ENCODE results near the gene SNAPIN. TPM values are rescaled to one million over a fixed set of nuclear protein-coding genes. Genes with fewer than 3 reads are reported as not detected.
A peak's percentile ranks its signal among the peaks of the same experiment; 100 is the strongest.

The SNAPIN gene
- total RNA-seq, 1 experiment from 2014 or later = 39.1 TPM

DNA sequence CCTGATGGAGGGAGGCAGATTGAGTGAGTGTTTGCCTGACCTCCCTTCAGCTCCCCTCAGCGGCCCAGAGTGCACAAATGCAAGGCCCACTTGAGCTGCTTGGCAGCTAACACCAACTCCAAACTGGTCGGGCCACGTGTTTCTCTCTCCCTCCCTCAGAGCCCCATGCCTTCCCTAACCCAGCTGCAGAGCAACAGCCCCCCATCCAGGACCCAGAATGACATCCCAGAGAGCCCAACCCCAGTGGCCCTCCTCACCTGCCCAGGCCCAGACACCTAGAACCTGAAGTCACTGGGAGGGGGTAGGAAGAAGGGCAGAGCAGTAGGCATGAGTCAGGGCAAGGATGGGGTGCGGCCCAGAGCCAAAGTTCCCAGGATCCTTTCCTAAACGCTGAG, 41.6 kb upstream of the SNAPIN start:
- peaks cover 33% of the 10 kb centered on the region for H3K79me2 ChIP-seq (ENCODE audit: insufficient read depth, low read length)
- peaks cover 39 to 57% of the 10 kb centered on the region in 2 experiments for H3K4me1 ChIP-seq (ENCODE audit: control insufficient read depth in 1 of 2, insufficient read depth in 2 of 2, low read length in 2 of 2)
- ATAC-seq (no peak; the same call in 1 of the 2 replicates), DNase-seq (ENCODE audit: low read depth, low spot score) (no peak)
- H4K20me1 ChIP-seq (ENCODE audit: insufficient read depth) = no peaks in the 10 kb centered on the region
- H3K9me3 ChIP-seq (ENCODE audit: control insufficient read depth in 1 of 2, insufficient read depth in 1 of 2, low read depth in 1 of 2, low read length in 2 of 2) = no peaks in the 10 kb centered on the region
- ChIA-PET RAD21 (ENCODE audit: low non-redundant PET in 1 of 2, low total read pairs in 2 of 2, uncharacterized antibody in 2 of 2, unreplicated experiment in 2 of 2) (interaction anchor here (0.6 to 2.2 kb wide), 5 partner anchors 10 to 44 kb away, joined by 3 to 9 read pairs (median 7); partner anchors contain the start of gene S100A13 (in 2 of the 2)), CTCF (interaction anchor here (1.2 to 7.7 kb wide), 7 partner anchors 10 to 106 kb away, joined by 3 to 76 read pairs (median 9); partner anchors contain the start of genes CHTOP, S100A1 and S100A13), POLR2A (interaction anchor here (0.6 to 9.1 kb wide), 7 partner anchors 7 to 363 kb away, joined by 3 to 172 read pairs (median 13); partner anchors contain the start of genes CHTOP, S100A1, S100A13 and S100A6)
- TF ChIP-seq EGR1 (IDR thresholded peaks at IDR 0.05; ENCODE audit: low read depth) = no peak
- no peak for TF ChIP-seq SP1 (IDR thresholded peaks at IDR 0.05; ENCODE audit: low read depth)
- TF ChIP-seq, protein P1, sequence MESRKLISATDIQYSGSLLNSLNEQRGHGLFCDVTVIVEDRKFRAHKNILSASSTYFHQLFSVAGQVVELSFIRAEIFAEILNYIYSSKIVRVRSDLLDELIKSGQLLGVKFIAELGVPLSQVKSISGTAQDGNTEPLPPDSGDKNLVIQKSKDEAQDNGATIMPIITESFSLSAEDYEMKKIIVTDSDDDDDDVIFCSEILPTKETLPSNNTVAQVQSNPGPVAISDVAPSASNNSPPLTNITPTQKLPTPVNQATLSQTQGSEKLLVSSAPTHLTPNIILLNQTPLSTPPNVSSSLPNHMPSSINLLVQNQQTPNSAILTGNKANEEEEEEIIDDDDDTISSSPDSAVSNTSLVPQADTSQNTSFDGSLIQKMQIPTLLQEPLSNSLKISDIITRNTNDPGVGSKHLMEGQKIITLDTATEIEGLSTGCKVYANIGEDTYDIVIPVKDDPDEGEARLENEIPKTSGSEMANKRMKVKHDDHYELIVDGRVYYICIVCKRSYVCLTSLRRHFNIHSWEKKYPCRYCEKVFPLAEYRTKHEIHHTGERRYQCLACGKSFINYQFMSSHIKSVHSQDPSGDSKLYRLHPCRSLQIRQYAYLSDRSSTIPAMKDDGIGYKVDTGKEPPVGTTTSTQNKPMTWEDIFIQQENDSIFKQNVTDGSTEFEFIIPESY (IDR thresholded peaks at IDR 0.05; ENCODE audit: extremely low read depth, insufficient replicate concordance, low read length) = no peak
- no peak for TF ChIP-seq POLR2A (IDR thresholded peaks at IDR 0.05; ENCODE audit: borderline replicate concordance, extremely low read depth, insufficient read depth, insufficient read length)
- no peak for TF ChIP-seq CEBPB (IDR thresholded peaks at IDR 0.05; ENCODE audit: low read depth)
- no peak for TF ChIP-seq POLR2AphosphoS5 (IDR thresholded peaks at IDR 0.05; ENCODE audit: low read depth, low read length)
- no peak for TF ChIP-seq EZH2phosphoT487 (IDR thresholded peaks at IDR 0.05; ENCODE audit: borderline replicate concordance)
- no peak for TF ChIP-seq TCF7L2 (IDR thresholded peaks at IDR 0.05; ENCODE audit: borderline replicate concordance, extremely low read depth, insufficient read depth, insufficient read length)
- no peak for TF ChIP-seq YY1 (IDR thresholded peaks at IDR 0.05; ENCODE audit: extremely low read depth, insufficient replicate concordance, low read depth, low read length)
- TF ChIP-seq, protein P2, sequence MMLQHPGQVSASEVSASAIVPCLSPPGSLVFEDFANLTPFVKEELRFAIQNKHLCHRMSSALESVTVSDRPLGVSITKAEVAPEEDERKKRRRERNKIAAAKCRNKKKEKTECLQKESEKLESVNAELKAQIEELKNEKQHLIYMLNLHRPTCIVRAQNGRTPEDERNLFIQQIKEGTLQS (IDR thresholded peaks at IDR 0.05) = no peak
- TF ChIP-seq ZFX (IDR thresholded peaks at IDR 0.05) = no peak; the same call in 1 of the 2 replicates
- BruUV-seq (replicated peaks) = TSS peak; percentile 64
- no peaks in the 10 kb centered on the region for H3K27me3 ChIP-seq (ENCODE audit: insufficient read depth, low read length)
- H2AFZ ChIP-seq (ENCODE audit: low read depth, low read length, poor library complexity, severe bottlenecking) = no peak overlapping the region
- peak overlapping the region; percentile 79 for H3K27ac ChIP-seq (ENCODE audit: low read depth, low read length)
- H3K9me2 ChIP-seq (ENCODE audit: insufficient read depth) = no peaks in the 10 kb centered on the region
- no peaks in the 10 kb centered on the region for H3K36me3 ChIP-seq (ENCODE audit: control insufficient read depth in 1 of 2, insufficient read depth in 2 of 2, low read length in 2 of 2)
- no peak overlapping the region for H3K4me3 ChIP-seq (replicated peaks in 1 of 2; ENCODE audit: low read depth in 1 of 2, low read length in 2 of 2)
- peak overlapping the region; percentile 61 for H3K9ac ChIP-seq (ENCODE audit: low read length)
- H3K4me2 ChIP-seq (ENCODE audit: low read length) = peak overlapping the region; percentile 73
- intact Hi-C loops (cut with micrococcal nuclease) = loop anchor here (2.0 kb wide), 2 partner anchors 44 to 106 kb away; no protein-coding TSS in a partner anchor
